Epithelial cell of proximal tubule (primary cell): ENCODE measurements around the gene ING5. TPM values are rescaled to one million over a fixed set of nuclear protein-coding genes. Genes with fewer than 3 reads are reported as not detected.

Experiments
- DNase-seq: peaks from one replicate; pipeline ENCODE4 v3.0.0-alpha.2; 2011; ENCODE audit warnings: low read depth
- H3K4me3 ChIP-seq: 2 replicates; pipeline ENCODE4 v1.5.1; 2011; ENCODE audit warnings: low read depth, mild to moderate bottlenecking, low read length
- total RNA-seq: library from RNA; depleted of rRNA; stranded (reverse); fragments of >200 nt; gene quantifications from 2 replicates; pipeline ENCODE4 v1.2.3, GENCODE V29; 2015
- TF ChIP-seq, protein P1 (sequence below): conservative IDR thresholded peaks from 2 replicates; pipeline ENCODE4 v1.5.1; 2012; ENCODE audit warnings: low read depth, mild to moderate bottlenecking, low read length

The ING5 gene
- total RNA-seq, 1 donor from 2014 or later, result 10.4 TPM

DNA sequence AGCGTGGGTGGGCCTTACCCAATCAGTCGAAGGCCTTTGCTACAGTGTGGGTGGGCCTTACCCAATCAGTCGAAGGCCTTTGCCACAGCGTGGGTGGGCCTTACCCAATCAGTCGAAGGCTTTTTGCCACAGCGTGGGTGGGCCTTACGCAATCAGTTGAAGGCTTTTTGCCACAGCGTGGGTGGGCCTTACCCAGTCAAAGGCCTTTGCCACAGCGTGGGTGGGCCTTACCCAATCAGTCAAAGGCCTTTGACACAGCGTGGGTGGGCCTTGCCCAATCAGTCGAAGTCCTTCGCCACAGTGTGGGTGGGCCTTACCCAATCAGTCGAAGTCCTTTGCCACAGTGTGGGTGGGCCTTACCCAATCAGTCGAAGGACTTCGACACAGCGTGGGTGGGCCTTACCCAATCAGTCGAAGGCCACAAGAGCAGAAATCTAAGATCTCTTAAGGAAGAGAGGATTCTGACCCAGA, 58.5 kb downstream of the ING5 start:
- no peak overlapping the region for H3K4me3 ChIP-seq

DNA sequence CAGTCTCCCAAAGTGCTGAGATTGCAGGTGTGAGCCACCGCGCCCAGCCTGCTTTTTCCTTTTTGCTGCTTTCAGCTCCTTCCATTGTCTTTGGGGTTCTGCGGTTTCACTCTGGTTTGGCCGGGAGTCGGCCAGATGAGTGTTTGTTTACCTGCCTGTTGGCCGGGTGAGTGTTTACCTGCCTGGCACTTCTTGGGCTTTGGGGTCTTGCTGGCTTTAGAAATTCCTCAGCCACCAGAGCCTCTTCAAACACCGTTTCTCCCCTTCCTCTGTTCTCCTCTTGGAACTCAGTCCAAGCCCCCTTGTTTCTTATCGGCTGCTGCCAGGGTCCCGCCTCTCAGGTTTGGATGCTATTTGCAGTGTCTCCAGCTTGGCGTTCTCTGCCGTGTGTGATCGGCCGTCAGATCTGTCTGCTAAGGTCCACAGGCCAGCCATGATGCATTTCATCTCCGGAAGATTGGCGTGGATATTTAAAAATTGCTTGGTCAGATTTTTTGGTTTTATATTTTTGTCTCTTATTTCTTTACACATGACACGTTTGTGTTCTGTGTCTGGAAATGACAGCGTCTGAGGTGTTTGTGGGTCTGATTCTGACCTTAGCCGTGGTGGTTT, 60.6 kb downstream of the ING5 start:
- H3K4me3 ChIP-seq, result no peak overlapping the region
- DNase-seq, result no peak

More for the DNA sequence above, 58.5 kb downstream of the ING5 start:
- TF ChIP-seq, protein P1, sequence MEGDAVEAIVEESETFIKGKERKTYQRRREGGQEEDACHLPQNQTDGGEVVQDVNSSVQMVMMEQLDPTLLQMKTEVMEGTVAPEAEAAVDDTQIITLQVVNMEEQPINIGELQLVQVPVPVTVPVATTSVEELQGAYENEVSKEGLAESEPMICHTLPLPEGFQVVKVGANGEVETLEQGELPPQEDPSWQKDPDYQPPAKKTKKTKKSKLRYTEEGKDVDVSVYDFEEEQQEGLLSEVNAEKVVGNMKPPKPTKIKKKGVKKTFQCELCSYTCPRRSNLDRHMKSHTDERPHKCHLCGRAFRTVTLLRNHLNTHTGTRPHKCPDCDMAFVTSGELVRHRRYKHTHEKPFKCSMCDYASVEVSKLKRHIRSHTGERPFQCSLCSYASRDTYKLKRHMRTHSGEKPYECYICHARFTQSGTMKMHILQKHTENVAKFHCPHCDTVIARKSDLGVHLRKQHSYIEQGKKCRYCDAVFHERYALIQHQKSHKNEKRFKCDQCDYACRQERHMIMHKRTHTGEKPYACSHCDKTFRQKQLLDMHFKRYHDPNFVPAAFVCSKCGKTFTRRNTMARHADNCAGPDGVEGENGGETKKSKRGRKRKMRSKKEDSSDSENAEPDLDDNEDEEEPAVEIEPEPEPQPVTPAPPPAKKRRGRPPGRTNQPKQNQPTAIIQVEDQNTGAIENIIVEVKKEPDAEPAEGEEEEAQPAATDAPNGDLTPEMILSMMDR, result no peak
- DNase-seq, result no peak

DNA sequence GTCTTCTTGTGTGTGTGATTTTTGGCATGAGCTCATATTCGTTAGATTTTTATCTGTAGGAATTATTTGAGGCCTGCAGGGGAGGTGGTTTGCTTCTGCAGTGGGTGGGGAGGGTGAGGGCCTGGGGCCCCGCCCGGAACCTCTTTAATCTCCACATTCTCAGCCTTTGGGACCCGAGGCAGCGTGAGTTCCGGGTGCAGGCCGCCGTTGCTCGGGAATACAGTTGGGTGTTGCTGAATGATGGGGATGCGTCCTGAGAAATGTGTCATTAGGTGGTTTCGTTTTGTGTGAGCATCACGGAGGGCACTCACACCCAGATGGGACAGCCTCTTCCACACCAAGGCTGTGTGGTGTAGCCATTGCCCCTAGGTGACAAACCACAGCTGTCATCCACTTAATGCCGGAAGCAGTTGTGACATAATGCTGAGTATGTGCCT, 61.1 kb downstream of the ING5 start:
- H3K4me3 ChIP-seq, result no peak overlapping the region
- DNase-seq, result no peak
- TF ChIP-seq, protein P1, result no peak

More for the DNA sequence above, 60.6 kb downstream of the ING5 start:
- TF ChIP-seq, protein P1, result no peak

DNA sequence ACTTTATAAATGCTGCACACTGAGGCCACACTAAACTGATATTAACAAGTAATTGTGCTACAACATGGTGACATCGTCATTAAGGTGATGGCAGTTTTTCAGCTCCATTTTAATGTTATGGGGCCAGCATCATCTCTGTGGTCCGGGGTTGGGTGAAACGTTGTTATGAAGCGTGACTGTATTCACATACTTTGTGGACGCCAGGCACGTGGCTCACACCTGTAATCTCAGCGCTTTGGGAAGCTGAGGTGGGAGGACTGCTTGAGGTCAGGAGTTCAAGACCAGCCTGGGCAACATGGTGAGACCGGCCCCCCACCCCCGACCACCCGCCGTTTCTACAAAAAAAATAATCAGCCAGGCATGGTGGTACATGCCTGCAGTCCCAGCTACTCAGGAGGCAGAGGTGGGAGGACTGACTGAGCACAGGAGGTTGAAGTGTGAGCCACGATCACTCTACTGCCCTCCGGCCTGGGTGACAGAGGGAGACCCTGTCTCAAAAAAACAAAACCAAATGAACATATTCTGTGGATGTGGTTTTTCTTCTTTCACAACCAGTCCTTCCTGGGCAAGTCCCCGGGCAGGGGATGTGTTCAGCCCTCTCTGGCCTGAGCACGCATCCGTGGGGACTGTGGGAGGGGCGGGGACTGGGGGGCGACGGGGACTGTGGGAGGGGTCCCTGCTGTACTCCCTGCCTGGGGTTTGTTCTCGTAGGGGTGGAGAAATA, 61.9 kb downstream of the ING5 start:
- TF ChIP-seq, protein P1, result no peak
- no peak for DNase-seq

DNA sequence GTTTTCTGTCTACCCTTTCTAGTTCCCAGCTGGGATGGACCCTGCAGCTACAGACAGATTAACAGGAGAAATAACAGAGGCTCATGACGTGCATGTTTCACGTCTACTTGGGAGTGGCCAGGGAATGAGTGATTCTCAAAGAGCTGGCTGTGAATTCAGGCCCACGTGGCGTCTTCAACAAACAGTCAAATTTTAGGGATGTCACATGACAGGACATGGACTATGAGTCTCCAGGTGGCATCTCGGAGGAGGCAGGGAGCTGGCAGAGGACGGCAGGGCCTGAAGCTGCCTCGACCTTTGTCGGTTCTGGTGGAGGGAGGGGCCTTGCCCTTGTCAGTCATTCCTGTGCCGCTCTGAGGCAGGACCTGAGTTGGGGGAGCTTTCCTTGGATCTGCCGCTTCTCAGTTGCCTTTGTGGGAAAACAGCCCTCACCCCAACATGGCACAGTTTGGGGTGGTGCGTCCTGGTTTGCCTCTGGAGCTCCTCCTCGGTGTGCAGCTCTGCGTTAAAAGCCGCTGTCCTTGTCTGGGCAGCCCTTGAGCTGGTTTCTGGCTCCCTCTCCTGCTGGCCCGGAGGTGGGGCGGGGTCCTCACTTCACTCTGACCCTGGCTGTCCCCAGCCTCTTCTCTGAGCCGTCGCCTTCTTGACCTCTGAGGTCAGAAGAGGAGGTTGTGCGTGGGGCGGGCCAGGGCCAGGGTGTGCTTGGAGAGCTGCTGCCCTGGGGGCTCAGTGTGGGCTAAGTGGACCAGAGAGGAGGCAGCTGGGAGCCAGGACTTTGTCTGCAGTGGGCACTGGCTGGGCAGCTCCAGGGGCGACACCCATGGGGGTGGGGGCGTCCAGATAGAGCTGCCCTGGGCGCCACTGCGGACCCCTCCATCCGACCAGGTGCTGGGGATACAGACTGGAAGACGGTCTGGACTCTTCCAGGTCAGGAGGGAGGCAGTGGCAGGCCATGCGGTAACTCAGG, 62.7 kb downstream of the ING5 start:
- TF ChIP-seq, protein P1, result no peak
- no peak for DNase-seq

More for the DNA sequence above, 61.9 kb downstream of the ING5 start:
- no peak overlapping the region for H3K4me3 ChIP-seq

DNA sequence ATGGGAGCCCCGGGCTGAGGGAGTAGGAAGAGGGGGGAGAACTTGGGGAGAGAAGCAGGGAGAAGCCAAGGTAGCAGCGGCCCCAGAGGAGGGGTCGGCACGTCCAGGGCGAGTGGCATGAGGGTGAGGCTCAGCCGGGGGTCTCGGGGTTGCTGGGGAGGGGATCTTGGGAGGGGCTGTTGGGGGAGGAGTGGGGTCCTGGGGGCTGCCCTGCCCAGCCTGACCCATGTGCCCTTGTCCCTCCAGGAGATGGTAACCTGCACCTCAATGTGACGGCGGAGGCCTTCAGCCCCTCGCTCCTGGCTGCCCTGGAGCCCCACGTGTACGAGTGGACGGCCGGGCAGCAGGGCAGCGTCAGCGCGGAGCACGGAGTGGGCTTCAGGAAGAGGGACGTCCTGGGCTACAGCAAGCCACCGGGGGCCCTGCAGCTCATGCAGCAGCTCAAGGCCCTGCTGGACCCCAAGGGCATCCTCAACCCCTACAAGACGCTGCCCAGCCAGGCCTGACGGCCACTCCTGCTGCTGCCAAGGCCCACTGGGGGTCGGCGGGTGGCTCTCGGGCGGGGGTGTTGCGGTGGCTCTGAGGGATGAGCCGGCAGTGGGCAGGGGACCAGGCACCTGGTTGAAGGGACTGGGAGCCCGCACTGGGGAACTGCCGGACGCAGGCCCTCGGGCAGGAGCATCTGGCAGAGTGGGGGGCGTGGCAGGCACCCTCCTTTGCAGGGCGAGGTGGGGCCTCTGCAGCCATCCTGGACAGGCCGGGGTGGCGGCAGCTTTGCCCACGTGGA, 65.8 kb downstream of the ING5 start:
- no peak overlapping the region for H3K4me3 ChIP-seq
- no peak for DNase-seq
- TF ChIP-seq, protein P1, result no peak

More for the DNA sequence above, 62.7 kb downstream of the ING5 start:
- H3K4me3 ChIP-seq, result no peak overlapping the region
